NOMO-1 treated with DMSO at 0.1 percent for 48 hours (cell line): ENCODE measurements around the gene APOBEC3F.
A peak's percentile ranks its signal among the peaks of the same experiment; 100 is the strongest.
"Not testable (repeated sequence)": the region's sequence is repeated elsewhere in the genome, so short reads cannot be mapped to it uniquely, and the experiment has no call there.

Source experiments
- DNase-seq: peaks from one replicate; lab custom pipeline; 2025; ENCODE audit not compliant: unreplicated experiment; lab: John Stamatoyannopoulos, UW

APOBEC3F gene

DNA sequence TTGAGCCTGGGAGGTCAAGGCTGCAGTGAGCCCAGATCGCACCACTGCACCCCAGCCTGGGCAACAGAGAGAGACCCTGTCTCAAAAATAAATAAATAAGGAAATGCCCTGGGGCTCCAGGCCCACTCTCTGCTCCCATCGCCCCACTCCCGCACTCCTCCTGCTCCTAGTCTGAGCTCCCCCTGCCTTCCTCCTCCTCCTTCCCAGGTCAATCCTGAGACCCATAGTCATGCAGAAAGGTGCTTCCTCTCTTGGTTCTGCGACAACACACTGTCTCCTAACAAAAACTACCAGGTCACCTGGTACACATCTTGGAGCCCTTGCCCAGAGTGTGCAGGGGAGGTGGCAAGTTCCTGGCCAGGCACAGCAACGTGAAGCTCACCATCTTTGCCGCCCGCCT is 29.5 kb downstream of the APOBEC3F start:
- DNase-seq = no peak

DNA sequence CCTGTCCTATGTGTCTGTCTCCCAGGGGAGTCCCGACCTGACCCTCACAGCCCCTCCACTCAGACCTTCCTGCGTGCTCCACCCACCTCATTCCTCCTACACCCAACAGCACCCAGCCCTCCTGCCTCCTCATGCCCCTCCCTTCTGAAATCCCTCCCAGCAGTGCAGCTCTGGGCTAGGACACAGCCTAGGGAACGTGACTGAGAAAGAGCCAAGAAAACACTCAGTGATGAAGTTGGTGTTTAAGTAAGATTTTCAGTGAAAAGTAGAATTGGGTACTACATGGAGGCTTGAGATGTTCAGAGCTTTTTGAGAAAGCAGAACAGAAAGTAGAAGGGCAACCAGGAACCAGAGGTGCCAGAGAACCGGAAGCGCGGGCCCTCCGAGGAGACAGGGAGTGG is 31.9 kb downstream of the APOBEC3F start:
- peak; percentile 36 for DNase-seq

- DNase-seq = no peak
Measured at GRCh38 chr22:39073981-39074380, 33.3 kb downstream of the APOBEC3F start.

- not testable (repeated sequence) for DNase-seq
Measured at GRCh38 chr22:39076155-39077025, 35.7 kb downstream of the APOBEC3F start.

- peak; percentile 77 for DNase-seq
Measured at GRCh38 chr22:39077026-39077840, 36.6 kb downstream of the APOBEC3F start, which contains the start of gene APOBEC3G. TSS of gene APOBEC3G (plus strand) at chr22:39077275. CDS start at chr22:39077362, 87 bp downstream.

DNA sequence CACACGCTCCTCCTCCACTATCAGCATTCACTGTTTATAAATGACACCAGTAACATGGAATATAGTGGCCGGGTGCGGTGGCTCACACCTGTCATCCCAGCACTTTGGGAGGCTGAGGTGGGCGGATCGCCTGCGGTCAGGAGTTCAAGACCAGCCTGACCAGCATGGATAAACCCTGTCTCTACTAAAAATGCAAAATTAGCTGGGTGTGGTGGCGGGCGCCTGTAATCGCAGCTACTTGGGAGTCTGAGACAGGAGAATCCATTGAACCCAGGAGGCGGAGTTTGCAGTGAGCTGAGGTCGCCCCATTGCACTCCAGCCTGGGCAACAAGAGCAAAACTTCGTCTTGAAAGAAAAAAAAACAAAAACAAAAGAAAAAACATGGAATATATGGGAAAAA is 37.2 kb downstream of the APOBEC3F start:
- DNase-seq = not testable (repeated sequence)

- no peak for DNase-seq
Measured at GRCh38 chr22:39078329-39078728, 37.7 kb downstream of the APOBEC3F start.

DNA sequence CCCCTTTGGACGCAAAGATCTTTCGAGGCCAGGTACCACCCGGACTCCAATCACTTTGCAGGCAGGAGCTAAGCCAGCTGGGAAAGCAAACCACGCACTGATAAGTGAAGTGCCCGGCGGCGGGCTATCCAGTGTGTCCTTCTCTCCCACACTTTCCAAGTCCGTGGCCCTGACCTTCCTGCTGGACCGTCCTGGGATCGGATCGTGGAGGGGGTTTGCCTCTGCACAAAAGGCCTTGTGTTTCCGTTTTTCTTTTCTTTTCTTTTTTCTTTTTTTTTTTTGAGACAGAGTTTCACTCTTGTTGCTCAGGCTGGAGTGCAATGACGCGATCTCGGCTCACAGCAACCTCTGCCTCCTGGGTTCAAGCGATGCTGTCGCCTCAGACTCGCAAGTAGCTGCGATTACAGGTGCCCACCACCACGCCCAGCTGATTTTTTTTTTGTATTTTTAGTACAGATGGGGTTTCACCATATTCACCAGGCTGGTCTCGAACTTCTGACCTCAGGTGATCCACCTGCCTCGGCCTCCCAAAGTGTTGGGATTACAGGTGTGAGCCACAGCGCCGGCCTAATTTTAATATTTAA is 38.5 kb downstream of the APOBEC3F start:
- DNase-seq = not testable (repeated sequence)

DNA sequence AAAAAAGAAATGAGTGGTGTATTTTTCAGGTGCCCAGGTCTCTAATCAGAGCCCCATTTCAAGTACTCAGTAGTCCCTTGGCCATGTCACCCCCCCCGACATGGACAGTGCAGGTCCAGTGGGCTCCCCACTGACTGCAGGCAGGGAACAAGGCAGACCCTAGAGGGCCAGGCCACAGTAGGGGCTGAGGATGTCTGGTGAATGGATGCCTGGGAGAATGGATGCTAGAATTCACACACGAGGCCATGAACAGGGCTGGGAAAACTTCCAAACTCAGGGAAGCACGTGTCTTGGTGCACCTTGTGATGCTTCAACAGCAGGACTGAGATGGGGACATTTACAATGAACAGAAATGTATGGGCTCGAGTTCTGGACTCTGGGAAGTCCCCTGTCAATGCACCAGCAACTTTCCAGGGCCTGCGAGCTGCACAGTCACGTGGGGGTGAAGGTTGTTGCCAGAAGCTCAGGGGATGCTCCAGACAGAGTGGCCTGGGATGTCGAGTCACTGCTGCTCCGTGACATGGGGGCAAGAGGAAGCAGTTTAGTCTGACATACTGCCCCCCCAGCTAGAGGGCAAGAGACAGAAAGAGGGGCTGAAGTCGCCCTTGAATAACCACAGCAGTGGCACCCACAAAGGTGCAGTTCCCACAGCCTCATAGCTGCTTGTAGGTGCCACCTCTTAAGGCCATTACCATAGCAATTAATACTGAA is 39.5 kb downstream of the APOBEC3F start:
- no peak for DNase-seq

DNA sequence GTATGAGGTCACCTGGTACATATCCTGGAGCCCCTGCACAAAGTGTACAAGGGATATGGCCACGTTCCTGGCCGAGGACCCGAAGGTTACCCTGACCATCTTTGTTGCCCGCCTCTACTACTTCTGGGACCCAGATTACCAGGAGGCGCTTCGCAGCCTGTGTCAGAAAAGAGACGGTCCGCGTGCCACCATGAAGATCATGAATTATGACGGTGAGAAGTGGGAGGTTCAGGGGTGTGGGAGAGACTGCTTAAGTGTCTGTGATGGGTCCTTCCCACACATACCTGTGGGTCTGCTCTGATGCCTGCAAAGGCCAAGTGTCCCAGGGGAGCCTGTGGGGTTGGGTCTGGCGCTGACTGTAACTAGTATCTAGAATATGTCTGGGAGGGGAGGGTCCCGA is 40.4 kb downstream of the APOBEC3F start:
- no peak for DNase-seq

DNA sequence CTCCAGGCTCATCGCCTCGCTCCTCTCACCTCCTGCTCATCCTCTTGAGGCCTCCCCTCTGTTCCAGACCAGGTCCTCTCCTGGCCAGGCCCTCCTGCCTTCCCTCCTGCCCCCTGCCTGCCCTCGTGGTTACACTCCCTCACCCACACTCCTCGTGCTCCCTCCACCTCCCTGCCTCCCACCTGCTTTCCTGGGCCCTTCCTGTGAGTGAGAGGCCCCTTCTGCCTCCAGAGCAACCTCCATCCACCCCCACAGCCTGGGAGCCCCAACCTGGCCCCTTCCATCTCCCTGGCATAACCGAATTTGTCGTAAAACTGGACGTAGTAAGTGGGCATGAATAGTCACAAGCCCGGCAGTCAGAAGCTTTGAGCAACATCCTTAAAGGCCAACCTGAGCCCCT is 40.9 kb downstream of the APOBEC3F start:
- DNase-seq = no peak

DNA sequence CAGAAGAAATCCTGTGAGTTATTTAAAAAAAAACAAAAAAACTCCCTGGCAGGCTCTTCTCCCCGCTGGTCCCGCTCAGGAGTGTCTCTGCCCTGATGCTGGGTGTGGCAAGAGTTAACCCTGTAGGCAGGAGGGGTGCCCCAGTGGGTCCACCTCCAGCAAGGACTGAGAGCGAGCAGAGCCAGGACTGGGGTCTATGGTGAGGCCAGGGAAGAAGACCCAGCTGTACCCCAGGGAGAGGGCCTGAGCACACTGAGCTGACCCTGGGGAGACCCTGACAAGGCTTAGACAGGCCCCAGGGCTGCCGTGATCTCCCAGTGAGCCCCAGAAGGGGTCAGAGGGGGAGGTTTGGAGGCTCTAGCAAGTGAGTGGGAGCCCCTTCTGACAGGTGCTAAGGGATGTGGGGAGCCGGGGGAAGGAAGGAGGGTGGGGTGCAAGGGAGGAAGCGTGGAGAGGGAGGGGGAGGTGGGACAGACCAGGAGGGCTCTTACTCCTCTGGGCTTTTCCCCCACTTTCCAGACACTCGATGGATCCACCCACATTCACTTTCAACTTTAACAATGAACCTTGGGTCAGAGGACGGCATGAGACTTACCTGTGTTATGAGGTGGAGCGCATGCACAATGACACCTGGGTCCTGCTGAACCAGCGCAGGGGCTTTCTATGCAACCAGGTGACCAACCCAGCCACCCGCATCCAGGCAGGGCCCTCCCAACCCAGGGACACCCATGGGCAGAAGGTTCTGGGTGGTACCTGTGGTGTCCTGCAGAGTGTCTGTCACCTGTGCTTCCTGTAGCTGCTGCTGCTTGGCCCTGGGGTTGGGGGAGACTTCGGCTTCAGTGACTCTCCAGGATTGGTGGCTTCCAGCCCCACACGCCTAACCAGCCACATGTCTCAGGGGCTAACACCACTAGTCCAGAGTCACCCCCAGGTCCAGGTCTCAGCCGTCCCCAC is 42.8 kb downstream of the APOBEC3F start:
- no peak for DNase-seq

DNA sequence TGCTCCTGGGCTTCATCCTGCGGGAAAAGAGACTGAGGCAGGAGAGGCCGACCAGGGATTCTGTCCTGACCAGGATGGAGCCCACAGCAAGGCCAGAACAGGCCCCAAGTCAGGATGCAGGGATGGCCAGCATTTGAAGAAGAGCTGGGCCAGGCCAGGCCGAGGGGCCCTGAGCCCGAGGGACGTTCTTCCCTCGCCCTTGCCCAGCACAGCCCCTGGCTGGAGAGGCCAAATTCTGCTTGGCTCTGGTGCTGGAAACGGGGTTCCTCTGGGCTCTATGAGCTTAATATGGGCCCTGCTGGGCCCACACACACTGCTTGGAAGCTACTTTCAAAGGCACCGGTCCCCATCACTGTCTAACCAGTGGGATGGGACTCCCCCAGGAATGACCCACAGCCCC is 44.0 kb downstream of the APOBEC3F start:
- DNase-seq = no peak

DNA sequence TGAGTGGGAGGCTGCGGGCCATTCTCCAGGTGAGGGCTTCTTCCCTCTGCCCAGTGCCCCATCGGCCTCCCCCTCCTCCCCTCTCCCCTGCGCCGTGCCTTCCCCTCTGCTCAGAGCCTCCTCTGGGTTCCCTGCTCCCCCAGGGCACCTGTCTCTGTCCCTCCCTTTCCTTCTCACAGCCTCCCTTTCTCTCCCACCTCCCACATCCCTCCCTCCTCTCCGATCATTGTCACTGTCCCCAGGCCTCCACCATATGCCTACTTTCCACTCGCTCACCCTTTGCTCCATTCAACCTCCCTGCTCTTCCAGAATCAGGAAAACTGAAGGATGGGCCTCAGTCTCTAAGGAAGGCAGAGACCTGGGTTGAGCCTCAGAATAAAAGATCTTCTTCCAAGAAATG is 46.4 kb downstream of the APOBEC3F start:
- DNase-seq = no peak

DNA sequence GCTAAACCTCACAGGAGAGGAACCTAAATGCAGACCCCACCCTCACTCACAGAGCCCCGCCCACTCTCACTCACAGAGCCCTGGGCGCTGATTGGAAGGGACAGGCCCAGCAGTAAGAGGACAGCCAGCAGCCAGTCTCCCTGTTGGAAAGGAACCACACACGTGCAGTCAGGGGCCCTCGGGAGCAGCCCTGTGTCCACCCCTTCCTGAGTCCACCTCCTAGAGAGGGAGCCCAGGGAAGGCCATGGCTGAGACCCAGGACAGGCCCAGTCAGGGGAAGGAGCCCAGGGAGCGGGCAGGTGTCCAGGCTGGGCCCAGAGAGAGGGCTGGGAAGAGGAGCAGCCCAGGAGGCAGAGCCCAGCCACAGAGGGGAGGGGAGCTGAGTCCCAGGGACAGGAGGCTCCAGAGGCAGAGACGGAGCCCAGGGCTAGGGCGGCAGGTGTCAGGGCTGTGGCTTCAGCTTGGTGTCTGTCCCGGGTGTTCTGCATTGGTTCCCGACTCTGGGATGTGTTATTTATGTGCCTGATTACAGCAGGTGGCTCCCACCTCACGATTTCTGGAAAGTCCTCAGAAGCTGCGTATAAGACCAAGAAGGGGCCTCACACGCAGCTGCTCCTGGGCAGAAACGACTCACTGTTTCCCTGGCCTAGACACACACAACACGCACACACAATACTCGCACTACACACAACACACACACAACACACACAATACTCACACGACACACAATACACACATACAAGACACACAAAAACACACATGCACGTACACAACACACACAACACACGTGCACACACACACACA is 47.4 kb downstream of the APOBEC3F start:
- no peak for DNase-seq

GRCh38 chr22:39088685-39089032 is 48.0 kb downstream of the APOBEC3F start:
- DNase-seq = no peak

DNA sequence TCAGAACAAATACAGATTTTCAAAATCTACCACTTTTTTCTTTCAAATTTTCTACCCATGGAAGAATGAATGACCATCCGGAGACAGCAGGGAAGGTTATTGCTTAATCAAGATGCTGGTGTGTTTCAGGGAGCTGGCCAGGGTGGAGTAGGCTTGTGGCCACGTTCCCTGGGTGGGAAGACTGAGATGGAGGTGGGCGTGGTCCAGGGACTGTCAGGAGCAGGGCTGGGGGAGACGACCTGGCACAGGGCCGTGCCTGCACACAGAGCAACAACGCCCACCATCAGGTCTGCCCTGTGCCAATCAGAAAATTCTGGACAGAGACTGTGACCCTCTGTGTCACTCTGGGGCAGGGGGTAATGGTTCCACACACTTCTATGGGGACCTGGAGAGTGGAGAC is 49.3 kb downstream of the APOBEC3F start:
- DNase-seq = no peak

GRCh38 chr22:39090426-39091064 is 49.9 kb downstream of the APOBEC3F start:
- no peak for DNase-seq
